Panc1 (cell line): ENCODE measurements around the gene TMEM95.

Experiments
- POLR2AphosphoS5 ChIP-seq: IDR thresholded peaks from 2 replicates; pipeline ENCODE4 v1.6.1; 2012; ENCODE audit warnings: mild to moderate bottlenecking, low read depth, low read length, moderate library complexity
- TF ChIP-seq, protein P1 (sequence below): fragments of 450-650 bp; IDR thresholded peaks from 2 replicates; pipeline ENCODE4 v1.5.1; 2017; ENCODE audit warnings: mild to moderate bottlenecking

DNA sequence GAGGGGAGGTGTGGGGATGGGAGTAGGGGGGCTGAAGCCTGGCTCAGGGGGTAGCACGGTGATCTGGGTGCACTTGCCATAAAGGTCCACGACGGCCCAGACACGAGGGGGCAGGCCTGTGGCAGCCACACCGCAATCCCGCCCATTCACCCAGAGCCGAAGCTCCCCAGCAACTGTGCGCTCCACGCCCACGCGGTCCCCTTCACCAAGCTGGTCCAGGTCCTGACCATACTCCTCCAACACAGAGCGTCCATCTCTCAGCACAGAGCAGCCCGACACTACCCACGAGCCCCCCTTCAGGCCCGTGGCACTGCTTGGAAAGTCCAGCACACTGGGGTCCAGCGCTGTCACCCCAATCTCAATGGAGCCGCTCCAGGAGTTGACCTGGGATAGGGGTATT is 27.5 kb upstream of the TMEM95 start:
- TF ChIP-seq, protein P1, sequence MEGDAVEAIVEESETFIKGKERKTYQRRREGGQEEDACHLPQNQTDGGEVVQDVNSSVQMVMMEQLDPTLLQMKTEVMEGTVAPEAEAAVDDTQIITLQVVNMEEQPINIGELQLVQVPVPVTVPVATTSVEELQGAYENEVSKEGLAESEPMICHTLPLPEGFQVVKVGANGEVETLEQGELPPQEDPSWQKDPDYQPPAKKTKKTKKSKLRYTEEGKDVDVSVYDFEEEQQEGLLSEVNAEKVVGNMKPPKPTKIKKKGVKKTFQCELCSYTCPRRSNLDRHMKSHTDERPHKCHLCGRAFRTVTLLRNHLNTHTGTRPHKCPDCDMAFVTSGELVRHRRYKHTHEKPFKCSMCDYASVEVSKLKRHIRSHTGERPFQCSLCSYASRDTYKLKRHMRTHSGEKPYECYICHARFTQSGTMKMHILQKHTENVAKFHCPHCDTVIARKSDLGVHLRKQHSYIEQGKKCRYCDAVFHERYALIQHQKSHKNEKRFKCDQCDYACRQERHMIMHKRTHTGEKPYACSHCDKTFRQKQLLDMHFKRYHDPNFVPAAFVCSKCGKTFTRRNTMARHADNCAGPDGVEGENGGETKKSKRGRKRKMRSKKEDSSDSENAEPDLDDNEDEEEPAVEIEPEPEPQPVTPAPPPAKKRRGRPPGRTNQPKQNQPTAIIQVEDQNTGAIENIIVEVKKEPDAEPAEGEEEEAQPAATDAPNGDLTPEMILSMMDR, result no peak
- no peak for TF ChIP-seq POLR2AphosphoS5
